Measurements from ENCODE around the gene R3HCC1L.
"Not testable (repeated sequence)": the region's sequence is repeated elsewhere in the genome, so short reads cannot be mapped to it uniquely, and the experiment has no call there.

Gene R3HCC1L

GRCh38 chr10:98131619-98132018, 2.8 kb upstream of the R3HCC1L start:
- no peak for DNase-seq (ENCODE audit: low read depth in 2 of 2)

- not testable (repeated sequence) for DNase-seq (ENCODE audit: low read depth in 2 of 2)
Observed at GRCh38 chr10:98133075-98133752, 1.2 kb upstream of the R3HCC1L start.

DNA sequence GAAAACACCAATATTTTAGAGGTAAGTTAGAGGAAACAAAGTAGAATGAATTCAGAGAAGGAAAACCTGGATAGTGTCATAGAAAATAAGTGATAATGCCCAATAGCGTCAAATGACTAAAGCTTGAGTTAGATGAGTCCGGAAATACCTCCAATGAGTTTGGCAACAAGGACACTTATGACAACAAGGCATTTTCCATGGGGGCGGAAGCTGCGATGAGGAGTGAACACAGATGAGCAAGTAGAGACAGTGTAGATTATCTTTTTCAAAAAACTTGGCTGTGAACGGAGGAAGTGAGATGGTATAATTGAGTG, 383 bp upstream of the R3HCC1L start:
- peak in 1 of 2 donors; percentile 5 for DNase-seq (ENCODE audit: low read depth in 2 of 2)

DNA sequence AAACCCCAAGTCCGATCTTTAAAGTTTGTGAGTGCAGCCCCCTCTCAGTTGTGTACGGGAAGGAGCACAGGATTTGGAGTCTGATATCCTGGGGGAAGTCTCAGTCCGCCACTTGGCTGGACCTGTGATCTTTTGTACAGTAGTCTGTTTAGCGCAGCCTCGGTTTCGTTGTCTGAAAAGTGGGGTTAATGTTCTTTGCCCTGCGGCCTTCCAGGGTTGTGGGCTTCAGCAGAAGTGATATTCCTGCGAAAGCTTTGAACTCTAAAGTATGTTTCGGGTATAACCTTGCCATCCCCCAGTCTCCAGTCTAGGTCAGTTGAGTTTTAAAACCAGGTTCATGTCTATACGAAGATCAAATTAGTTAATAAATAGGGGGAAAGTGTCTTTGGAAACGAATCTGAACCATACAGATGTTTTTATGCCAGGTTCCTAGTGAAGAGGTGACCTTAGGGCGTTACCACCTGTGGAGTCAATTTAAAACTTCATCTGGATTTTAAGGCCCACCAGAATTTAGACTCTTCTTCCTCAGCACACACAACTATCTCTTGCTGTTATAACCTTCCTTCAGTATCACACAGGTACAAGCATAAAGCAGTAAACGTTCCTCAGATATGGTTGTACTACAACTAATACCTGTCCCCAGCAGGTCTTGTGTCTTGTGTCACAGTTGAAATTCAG, 904 bp downstream of the R3HCC1L start:
- no peak for DNase-seq (ENCODE audit: low read depth in 2 of 2)

- DNase-seq (ENCODE audit: low read depth in 2 of 2), result not testable (repeated sequence)
Observed at GRCh38 chr10:98136775-98137174, 2.3 kb downstream of the R3HCC1L start.

- no peak for DNase-seq (ENCODE audit: low read depth in 2 of 2)
Observed at GRCh38 chr10:98138031-98138430, 3.6 kb downstream of the R3HCC1L start.

DNA sequence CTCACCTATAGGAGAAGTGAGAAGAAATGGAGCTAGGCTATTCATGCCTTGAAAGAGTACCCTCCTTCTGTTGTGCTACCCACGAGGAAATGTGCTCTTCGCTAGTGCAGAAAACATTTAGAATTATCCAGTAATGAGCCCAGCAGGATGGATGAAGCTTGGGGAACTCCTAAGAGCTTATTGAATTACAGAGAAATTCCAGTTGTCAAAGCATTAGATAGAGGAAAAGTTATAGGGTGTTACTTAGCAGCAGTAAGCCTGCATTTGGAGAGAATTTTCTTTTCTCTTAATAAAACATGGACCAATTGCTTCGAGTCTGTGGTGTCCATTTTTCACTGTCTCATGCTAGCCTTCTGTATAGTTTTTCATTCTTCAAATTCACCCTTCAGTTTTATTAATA, 5.0 kb downstream of the R3HCC1L start:
- DNase-seq (ENCODE audit: low read depth in 2 of 2), result no peak

DNA sequence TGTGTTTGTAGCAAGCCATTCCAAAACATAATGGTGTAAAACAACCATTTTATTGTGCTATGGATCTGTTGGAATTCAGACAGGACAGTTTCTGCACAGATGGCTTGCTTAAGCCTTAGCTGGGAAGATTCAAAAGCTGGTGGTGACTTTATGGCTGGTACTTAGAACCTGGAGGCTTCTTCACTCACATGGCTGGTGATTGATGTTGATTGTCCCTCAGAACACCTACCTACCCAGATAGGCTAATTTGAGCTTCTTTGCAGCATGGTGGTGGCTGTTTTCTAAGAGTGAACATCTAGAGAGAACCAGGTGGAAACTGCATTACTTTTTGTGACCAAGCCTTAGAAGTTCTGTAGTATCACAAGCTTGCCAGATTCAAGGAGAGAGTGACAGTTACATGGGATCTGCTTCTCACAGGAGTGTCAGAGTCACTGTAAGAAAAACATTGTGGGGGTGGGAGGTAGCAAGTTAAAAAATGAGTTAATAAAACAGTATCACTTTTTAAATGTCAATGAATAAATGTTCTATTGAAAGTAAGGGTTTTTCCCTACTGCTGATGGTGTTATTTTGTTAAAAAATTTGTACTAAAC, 7.1 kb downstream of the R3HCC1L start:
- DNase-seq (ENCODE audit: low read depth in 2 of 2), result no peak

- DNase-seq (ENCODE audit: low read depth in 2 of 2), result no peak
Observed at GRCh38 chr10:98144985-98145384, 10.5 kb downstream of the R3HCC1L start.

DNA sequence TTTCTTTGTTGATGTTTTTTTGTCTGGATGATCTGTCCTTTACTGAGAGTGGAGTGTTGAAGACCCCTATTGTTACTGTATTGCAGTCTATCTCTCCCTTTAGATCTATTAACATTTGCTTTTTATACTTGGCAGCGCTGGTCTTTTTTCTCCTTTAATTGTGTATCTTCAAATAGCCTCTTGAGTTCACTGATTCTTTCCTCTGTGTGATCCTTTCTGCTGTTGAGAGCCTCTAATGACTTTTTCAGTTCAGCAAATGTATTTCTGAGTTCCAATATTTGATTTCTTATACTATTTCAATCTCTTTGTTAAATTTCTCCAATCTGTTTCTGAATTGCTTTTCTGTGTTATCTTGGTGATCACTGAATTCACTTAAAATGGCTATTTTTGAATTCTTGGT, 15.4 kb downstream of the R3HCC1L start:
- DNase-seq (ENCODE audit: low read depth in 2 of 2), result no peak

- no peak for DNase-seq (ENCODE audit: low read depth in 2 of 2)
Observed at GRCh38 chr10:98150544-98150943, 16.1 kb downstream of the R3HCC1L start.

DNA sequence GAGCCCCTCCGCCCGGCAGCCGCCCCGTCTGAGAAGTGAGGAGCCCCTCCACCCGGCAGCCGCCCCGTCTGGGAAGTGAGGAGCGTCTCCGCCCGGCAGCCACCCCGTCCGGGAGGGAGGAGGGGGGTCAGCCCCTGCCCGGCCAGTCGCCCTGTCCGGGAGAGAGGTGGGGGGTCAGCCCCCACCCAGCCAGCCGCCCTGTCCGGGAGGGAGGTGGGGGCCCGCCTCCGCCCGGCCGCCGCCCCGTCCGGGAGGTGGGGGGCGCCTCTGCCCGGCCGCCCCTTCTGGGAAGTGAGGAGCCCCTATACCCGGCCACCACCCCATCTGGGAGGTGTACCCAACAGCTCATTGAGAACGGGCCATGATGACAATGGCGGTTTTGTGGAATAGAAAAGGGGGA, 18.3 kb downstream of the R3HCC1L start:
- not testable (repeated sequence) for DNase-seq (ENCODE audit: low read depth in 2 of 2)

DNA sequence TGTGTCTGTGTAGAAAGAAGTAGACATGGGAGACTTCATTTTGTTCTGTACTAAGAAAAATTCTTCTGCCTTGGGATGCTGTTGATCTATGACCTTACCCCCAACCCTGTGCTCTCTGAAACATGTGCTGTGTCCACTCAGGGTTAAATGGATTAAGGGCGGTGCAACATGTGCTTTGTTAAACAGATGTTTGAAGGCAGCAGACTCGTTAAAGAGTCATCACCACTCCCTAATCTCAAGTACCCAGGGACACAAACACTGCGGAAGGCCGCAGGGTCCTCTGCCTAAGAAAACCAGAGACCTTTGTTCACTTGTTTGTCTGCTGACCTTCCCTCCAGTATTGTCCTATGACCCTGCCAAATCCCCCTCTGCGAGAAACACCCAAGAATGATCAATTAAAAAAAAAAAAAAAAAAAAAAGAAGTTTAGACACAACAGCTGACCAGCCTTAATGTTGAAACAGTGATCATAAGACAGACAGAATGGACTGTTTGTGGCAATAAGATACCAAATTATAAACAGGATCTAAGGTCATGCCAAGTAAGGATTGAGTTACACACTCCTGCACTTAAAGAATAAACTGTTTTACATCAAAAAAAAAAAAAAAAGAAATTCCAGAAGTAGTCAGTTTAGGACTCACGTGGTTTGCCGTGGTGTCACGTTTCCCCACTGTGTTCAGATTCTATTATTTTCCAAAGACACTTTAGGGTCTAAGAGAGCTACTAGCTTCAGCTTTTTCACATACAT, 18.9 kb downstream of the R3HCC1L start:
- not testable (repeated sequence) for DNase-seq (ENCODE audit: low read depth in 2 of 2)

- no peak for DNase-seq (ENCODE audit: low read depth in 2 of 2)
Observed at GRCh38 chr10:98154076-98154475, 19.6 kb downstream of the R3HCC1L start.

DNA sequence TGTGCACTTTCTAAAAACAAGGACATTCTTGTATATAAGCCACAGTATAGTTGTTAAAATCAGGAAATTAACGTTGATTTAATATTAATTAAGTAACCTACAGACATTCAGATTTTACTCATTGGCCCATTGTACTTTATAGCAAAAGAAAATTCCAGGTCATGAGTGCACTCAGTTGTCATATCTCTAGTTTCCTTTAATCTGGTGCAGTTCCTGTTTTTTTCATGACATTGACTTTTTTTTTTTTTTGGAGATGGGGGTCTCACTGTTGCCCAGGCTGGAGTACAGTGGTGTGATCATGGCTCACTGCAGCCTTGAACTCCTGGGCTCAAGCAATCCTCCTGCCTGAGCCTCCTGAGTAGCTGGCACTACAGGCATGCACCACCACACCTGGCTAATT, 24.1 kb downstream of the R3HCC1L start:
- no peak for DNase-seq (ENCODE audit: low read depth in 2 of 2)

DNA sequence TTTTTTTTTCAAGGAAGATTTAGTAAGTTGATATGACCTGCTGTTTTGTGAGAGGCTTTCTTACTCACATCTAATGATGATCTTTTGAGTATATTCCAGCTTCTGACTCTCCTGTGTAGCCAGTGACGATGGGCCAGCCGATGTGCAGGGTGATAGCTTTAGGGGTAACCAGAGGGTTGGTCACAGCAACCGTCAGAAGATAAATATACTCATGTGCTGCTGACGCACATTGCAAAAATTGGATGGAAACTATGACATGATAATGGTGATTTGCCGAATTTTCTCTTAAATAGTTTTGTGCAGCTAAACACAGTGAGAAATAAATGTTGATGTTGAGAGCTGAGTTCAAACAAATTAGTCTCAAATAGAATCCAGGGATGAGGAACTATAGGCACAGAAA, 29.5 kb downstream of the R3HCC1L start:
- no peak for DNase-seq (ENCODE audit: low read depth in 2 of 2)

DNA sequence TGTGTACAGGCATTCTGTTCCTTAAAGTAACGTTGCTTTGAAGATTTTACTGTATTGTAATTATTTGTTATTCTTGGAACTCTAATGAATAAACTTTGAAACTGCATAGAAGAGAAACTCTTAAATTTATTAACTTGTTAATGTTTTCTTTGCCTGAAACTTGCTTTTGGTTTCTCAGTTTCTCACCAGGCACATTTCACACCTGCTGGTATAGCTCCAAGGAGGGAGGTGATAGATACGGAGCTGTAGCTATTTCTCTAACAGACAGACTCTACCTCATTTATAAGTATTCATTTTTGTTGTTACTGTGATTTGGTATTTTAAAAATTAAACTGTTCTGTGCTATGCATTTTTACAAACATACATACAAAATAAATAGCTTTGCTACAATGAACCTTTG, 32.7 kb downstream of the R3HCC1L start:
- DNase-seq (ENCODE audit: low read depth in 2 of 2), result no peak

- DNase-seq (ENCODE audit: low read depth in 2 of 2), result no peak
Observed at GRCh38 chr10:98168147-98168546, 33.7 kb downstream of the R3HCC1L start.

DNA sequence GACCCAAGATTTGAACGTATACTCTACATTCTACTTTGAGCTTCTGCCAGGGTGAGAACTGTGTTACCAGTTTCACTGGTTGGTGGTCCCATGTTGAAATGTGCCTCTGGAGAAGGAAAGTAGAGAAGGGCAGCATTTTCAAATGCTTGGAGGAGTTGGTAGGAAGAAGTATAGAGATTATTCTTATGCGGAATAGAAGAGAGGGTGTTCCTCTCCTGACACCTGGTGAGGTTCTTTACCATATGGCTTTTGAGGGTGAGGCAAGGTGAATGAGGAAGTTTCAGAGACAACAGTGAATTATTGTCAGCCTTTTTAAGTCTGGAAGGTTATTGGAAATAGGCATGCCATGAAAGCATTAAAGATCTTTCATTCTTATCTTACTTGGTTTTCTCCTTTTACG, 34.3 kb downstream of the R3HCC1L start:
- DNase-seq (ENCODE audit: low read depth in 2 of 2), result no peak

- no peak for DNase-seq (ENCODE audit: low read depth in 2 of 2)
Observed at GRCh38 chr10:98169379-98169778, 34.9 kb downstream of the R3HCC1L start.

DNA sequence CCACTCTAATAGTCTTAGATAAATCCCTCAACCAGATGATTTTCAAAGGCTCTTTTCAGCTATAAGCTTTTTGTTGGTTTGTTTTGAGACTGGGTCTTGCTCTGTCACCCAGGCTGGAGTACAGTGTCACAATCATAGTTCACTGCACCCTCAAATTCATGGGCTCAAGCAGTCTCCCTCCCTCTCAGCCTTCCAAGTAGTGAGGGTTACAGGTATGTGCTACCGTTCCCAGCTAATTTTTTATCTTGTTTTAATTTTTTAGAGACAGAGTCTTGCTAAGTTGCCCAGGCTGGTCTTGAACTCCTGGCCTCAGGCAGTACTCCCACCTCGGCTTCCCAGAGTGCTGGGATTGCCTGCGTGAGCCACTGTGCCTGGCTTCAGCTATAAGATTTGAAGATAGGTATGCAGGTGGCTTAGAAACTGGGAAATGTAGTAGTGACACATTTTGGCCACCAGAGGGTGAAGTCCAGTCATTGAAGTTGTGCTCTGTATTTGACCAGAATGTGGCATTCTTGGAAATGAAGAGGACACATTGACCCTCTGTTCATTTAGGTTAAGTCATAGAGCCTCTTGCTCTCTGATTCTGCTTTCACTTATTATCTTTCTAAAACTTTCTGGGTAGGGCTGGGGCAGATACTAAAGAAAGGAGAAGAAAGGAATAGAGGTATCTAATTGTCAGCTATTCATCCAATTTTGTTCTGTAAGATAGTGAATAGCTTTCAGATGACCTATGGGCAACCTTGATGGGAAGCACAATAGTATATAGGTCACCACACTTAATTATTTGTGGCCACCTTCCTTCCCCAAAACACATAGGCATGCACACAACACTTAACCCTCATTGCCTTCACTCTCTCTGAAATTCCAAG, 36.0 kb downstream of the R3HCC1L start:
- DNase-seq (ENCODE audit: low read depth in 2 of 2), result peak in 1 of 2 donors; percentile 21

- DNase-seq (ENCODE audit: low read depth in 2 of 2), result no peak
Observed at GRCh38 chr10:98172073-98172472, 37.6 kb downstream of the R3HCC1L start.
